GM08714 (cell line): ENCODE data around the gene PSMD13.
A peak's percentile ranks its signal among the peaks of the same experiment; 100 is the strongest.
"Not testable (repeated sequence)": the region's sequence is repeated elsewhere in the genome, so short reads cannot be mapped to it uniquely, and the experiment has no call there.

Experiments used
- H3K4me3 ChIP-seq: fragments of 200-500 bp; sonication (Bioruptor generic); 2 replicates; pipeline ENCODE4 v1.5.1; 2014; ENCODE audit warnings: mild to moderate bottlenecking, low read length, inconsistent platforms
- ZNF274 ChIP-seq: IDR thresholded peaks from 2 replicates; pipeline ENCODE4 v1.6.1; 2012; ENCODE audit warnings: mild to moderate bottlenecking, low read depth, low read length

Gene PSMD13

DNA sequence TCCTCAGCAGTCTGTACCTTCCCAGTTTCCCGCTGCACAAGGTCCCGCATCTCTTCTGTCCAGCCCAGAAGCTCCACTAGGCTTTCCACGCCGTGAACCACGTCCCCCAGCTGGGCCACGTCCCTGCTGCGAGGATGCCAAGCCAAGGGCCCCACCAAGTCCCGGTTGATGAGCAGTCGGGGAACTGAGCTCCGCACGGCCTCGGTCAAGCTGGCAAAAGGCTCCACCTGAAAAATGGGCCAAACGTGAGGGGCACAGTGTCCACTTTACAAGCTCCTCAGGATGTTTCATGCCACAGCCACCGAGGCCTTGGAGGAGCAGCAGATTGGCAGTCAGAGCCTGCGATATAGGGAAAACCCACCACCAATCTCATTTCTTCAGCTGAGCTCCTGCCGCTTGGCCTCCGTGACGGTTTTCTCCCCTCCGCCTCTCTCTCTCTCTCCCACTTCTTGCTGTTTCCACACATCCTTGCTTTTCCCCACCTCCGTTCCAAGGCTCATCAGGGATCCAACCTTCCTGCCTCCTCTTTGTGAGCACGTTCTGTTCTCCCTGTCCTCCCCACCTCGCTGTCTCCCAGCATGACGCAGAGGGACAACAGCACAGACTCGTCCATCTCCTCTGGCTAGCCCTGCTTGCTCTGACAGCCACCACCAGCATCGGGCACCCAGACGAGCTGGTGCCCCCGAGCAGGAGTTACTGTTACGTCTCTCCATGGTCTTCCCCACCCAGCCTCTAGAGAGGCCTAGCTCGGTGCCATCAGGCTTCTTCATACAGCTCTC lies 17.8 kb upstream of the PSMD13 start:
- no peak overlapping the region for H3K4me3 ChIP-seq
- TF ChIP-seq ZNF274 = no peak

DNA sequence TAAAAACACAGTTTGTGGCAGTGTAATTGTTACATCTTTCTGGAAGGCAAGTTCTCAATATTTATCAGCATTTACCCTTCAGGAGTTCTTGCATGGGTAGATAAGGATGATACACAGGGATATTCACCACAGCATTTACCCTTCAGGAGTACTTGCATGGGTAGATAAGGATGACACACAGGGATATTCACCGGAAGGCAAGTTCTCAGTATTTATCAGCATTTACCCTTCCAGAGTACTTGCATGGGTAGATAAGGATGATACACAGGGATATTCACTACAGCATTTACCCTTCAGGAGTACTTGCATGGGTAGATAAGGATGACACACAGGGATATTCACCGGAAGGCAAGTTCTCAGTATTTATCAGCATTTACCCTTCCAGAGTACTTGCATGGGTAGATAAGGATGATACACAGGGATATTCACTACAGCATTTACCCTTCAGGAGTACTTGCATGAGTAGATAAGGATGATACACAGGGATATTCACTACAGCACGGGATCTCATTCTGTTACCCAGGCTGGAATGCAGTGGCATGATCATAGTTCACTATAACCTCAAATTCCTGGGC lies 16.0 kb upstream of the PSMD13 start:
- H3K4me3 ChIP-seq = not testable (repeated sequence)

DNA sequence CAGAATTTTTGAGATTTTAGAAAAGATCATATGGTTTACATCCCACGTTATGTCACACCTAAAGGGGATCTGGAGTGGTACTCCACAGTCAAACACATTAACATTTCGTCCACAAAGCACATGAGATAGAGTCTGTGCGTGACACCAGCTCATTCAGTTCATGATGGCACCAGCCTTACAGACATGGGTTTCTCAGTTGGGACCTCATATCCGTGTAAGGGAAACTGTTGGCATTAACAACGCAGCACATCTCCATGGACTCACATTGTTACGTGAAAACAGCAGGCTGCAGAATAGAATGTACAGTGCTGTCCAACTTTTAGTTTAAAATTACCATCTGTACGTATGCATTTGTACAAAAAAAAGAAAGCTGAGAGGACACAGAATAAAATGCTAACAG lies 15.2 kb upstream of the PSMD13 start:
- no peak overlapping the region for H3K4me3 ChIP-seq
- TF ChIP-seq ZNF274 = no peak

DNA sequence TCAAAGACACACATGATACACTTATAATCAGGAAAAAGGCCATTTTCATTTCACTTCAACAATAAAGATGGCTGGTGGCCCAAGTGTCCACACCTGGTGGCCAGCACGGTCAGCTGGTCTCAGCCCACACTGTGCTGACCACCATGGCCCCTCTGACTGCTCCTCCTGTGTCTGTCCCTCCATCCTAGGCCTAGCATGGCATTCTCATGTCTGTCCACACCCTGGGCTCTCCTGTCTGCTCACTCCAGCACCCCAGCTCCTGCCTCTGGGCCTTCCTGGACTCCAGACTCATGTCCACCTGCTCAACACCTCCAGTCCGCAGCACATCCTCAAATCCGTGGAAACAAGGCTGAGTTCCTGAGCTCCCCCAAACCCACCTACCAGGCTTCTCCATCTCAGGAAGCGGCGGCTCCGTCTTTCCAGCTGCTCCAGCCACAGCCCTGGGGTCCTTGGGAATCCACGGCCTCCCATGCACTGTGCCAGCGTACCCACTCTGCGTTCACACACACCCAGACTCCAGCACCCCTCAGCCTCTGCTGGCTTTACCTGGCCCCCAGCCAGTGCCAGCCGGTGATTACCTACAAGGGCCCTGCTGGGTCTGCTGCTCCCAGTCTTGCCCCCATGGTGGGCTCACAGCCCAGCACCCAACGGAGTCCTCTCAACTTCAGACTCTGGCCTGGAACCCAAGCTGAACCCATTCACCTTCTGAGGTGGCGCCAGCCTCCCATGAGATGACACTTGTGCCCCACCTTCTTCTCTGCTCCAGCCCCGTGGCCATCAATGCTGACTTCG lies 14.6 kb upstream of the PSMD13 start:
- no peak for TF ChIP-seq ZNF274
- H3K4me3 ChIP-seq = no peak overlapping the region

DNA sequence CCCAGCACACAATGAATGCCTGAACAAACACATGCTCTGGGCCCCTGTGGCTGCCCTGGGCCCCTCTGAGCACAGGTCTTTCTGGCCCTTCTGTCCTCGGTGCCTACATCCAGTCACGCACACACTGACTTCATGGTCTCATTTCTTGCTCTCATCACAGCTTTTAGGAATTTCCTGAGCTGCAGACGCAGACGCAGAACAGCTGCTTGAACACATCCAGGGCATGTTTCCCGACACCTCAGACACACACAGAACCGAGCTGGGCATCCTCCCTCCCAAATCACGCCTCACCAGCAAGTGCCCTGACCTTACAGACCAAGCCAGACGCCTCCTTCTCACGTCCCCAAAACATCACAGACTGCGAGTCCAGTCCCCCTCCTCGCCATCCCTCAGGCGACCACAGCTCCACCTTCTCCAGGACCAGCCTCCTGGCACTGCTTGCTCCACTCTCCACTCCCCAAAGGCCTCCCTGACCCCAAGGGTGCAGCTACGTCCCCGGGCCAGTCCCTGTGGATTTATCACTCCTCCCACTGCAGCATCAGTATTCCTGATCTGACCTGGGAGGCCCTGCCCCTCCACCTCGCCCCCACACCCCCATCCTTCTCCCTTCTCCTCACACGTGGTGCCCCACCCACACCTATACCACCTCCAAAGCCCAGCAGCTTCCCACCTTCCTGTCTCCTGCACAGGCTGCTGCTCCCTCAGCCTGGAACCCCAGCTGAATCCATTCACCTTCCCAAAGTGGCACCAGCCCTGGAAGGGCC lies 13.6 kb upstream of the PSMD13 start:
- TF ChIP-seq ZNF274 = no peak
- H3K4me3 ChIP-seq = no peak overlapping the region

DNA sequence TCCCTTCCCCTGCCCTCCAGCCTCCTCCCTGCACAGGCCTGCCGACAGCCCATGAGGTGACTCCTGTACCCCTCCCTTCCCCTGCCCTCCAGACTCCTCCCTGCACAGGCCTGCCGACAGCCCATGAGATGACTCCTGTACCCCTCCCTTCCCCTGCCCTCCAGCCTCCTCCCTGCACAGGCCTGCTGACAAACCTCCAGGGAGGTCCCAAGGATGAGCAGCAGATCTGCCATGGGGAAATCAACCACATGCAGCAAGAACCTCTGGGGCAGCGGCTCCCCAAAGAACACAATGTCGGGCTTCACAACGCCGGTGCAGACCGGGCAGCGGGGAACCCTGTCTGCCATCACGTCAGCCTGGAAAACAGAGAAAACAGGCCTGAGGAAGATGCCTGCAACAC lies 12.9 kb upstream of the PSMD13 start:
- no peak for TF ChIP-seq ZNF274
- no peak overlapping the region for H3K4me3 ChIP-seq

DNA sequence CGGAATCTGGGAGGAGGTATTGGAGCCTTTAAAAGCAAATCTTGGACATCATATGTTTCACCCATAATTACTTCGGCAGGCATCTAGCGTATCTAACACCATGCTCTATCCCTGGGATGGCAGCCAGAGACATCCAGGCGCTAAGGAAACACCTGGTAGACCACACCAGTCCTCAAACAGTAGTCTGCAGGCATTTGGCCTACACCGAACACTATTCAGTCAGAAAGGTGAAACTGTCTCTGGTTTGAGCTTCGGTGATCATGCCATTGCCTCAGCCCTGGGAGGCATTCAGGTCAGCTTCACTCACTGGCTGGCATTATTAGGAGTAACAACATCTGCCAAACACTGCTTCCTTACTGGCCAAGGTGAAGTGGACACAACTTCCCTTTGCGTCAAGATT lies 12.4 kb upstream of the PSMD13 start:
- no peak overlapping the region for H3K4me3 ChIP-seq
- TF ChIP-seq ZNF274 = no peak

DNA sequence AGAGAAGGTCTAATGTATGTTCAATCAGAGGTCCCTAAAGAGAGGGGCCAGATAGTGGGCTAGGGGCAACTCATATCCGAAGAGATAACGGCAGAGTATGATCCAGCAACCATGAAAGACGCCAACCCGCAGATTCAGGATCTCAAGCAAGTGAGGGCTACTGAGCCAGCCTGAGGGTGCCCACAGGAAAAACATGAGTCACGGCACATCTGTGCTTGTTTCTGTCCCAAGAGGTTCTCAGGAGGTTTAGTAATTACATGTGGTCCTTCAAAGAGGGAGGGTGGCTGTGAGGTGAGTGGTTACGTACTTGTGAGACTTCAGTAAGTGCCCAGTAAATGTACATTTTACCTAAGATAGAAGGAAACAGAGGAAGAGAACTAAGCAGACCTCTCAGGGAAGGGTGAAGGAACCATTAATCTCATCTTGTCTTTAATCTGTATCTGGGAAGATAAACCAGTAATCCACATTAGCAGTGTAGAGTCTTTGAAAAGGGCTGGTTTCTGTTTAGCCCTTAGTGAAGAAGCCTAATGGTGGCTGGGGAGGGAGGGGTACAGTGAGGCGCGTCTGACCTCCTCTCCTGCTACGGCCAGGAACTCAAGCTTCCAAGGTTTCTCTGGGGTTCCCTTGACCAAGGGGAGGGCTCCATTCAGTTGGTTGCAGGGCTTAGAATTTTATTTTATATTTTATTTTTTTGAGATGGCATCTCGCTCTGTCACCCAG lies 10.9 kb upstream of the PSMD13 start:
- TF ChIP-seq ZNF274 = no peak
- no peak overlapping the region; the same call in 1 of the 2 replicates for H3K4me3 ChIP-seq

DNA sequence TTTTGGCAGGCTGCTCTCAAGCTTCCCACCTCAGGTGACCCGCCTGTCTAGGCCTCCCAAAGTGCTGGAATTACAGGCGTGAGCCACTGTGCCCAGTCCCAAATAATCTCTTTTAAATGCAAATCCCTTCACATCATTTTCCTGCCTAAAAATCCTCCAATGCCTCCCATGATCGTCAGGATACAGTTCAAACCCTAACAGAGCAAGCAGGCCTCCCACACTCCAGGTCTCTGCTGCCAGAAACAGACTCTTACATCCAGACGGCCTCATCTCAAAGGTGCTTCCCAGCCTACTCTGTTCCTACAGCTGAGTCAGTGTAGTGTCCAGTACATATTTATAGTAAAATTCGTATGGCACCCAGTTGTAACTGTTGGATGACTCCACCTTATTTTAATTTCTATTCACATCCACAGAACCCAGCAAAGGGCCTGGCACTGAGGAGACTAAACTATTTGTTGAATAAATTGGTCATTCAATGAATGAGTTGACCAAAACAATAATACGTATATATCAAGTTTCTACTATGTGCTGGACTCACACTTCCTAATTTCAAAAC lies 8.9 kb upstream of the PSMD13 start:
- no peak for TF ChIP-seq ZNF274
- H3K4me3 ChIP-seq = no peak overlapping the region

DNA sequence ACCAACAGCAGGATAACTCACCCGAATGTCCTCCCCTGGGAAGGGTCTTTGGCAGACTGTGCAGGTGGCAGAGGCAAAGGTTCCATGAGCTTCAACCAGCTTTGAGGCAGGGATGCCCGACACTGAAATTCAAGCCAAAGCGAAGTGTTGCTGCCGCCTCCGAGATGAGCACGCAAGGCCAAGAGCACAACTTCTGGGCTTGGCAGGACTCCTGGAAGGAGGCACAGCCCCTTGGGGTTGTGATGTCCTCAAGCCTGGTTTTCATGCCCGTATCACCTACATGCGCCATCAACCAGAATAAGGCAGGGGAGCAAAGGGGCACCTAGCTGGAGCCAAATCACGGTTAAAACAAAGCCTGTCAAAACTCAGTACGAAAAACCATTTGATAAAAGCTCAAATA lies 6.3 kb upstream of the PSMD13 start:
- H3K4me3 ChIP-seq = no peak overlapping the region
- no peak for TF ChIP-seq ZNF274

DNA sequence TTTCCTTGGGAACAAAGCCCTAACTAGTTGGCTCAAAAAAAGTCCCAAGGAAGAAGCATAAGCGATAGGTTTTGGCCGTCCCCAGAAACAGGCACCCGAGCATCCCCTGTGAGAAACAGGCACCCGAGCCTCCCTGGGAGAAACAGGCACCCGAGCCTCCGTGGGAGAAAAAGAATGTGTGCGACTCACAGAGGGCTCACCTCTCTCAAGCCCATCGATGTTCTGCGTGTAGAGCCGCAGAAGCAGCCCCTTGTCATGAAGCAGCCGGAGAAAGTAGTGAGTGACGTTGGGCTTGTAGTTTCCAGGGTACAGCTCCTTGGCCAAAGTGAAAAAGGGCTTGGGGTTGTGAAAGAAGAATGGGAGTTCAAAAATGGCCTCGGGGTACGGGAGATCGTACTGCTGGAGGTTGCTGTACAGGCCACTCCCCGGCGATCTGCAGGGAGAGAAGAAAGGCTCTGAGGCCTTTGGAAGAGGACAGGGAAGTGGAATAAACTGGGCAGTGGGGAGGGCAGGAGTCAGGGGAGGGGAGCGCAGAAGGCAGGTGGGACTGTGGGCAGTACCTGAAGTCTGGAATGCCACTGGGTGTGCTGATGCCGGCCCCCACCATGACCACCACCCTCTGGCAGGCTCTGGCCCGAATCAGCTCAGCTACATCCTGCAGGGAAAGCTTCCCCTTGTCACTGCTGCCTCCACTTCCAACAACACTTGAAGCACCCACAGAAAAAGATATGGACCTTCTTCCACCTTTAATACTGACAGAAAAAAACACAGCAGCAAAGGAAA lies 3.8 kb upstream of the PSMD13 start:
- H3K4me3 ChIP-seq = no peak overlapping the region
- TF ChIP-seq ZNF274 = no peak

DNA sequence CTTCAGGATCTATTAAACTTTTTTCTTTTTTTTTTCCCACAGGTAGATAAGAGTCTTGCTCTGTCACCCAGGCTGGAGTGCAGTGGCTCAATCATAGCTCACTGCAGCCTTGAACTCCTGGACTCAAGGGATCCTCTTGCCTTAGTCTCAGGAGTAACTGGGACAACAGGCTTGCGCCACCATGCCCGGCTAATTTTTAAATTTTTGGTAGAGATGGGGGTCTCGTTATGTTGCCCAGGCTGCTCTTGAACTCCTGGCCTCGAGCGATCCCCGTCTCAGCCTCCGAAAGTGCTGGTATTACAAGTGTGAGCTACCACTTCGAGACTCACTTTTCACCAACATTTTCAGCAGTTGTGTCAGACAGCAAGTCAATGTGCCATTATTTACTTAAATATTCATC lies 1.6 kb upstream of the PSMD13 start:
- TF ChIP-seq ZNF274 = no peak
- peak overlapping the region; percentile 80 for H3K4me3 ChIP-seq

DNA sequence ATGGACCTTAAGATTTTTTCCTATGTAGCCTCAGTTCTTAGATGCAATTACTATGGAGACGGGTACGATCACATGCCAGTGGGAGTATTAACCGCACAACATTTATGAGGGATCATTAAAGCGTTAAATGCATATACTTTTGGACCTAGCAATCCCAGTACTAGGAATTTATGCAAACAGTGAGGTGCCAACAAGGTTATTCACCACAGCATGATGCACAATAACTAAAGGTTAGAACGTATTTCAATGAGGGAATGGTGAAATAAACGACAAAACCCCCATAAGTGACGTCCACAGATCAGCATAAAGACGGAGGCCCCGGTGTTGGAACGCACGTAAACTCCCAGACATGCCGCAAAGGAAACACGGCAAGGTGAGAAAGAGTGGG lies 1.2 kb upstream of the PSMD13 start:
- H3K4me3 ChIP-seq = peak overlapping the region; percentile 80
- TF ChIP-seq ZNF274 = no peak
